Left hindlimb (tissue), 1 donor: ENCODE measurements around the gene CALD1.

ENCODE experiments used
- DNase-seq: peaks from one replicate; pipeline ENCODE4 v3.0.0-alpha.2; 2018

Gene CALD1, protein sequence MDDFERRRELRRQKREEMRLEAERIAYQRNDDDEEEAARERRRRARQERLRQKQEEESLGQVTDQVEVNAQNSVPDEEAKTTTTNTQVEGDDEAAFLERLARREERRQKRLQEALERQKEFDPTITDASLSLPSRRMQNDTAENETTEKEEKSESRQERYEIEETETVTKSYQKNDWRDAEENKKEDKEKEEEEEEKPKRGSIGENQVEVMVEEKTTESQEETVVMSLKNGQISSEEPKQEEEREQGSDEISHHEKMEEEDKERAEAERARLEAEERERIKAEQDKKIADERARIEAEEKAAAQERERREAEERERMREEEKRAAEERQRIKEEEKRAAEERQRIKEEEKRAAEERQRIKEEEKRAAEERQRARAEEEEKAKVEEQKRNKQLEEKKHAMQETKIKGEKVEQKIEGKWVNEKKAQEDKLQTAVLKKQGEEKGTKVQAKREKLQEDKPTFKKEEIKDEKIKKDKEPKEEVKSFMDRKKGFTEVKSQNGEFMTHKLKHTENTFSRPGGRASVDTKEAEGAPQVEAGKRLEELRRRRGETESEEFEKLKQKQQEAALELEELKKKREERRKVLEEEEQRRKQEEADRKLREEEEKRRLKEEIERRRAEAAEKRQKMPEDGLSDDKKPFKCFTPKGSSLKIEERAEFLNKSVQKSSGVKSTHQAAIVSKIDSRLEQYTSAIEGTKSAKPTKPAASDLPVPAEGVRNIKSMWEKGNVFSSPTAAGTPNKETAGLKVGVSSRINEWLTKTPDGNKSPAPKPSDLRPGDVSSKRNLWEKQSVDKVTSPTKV

DNA sequence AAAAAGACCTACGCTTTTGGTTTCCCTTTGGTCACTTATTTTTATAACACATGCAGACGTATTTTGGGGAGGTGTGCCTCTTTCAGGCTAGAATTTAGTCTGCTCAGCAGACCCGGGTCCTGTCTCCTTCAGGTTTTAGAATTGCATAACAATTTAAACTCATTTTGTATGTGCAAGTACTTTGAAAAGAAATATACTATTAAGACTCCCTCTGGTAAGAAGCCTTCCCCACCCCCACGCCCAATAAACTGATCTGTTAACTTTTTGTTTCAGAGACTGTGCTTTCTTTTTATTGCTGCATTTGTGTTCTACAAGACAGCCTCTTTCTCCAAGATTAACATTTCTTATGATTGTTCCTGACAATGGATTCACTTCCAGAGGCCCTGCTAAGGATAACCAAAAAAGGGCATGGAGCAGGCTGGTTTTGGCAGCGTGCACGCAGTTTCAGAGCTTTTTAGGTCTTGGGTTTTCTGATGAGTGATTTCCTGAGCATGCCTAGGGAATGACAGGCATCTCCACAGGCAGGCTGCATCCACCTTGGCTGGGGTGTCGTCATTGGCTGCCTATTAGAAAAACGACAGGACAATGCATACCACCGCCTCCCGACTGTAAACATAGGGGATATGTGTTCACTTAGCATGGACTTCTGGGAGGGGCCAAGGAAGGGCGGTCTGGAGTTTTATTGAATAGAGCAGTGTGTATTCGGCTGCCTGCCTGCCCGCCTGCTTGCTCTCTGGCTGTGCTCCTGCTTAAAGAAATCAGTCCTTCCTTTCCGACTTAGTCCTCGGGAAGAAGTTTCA, at the start of gene CALD1:
Gene CALD1 (plus strand): TSS at position 694 of the 800 bp plus-strand sequence. CDS start 88,100 bp downstream, outside the sequence.
- peak; percentile 89 for DNase-seq

DNA sequence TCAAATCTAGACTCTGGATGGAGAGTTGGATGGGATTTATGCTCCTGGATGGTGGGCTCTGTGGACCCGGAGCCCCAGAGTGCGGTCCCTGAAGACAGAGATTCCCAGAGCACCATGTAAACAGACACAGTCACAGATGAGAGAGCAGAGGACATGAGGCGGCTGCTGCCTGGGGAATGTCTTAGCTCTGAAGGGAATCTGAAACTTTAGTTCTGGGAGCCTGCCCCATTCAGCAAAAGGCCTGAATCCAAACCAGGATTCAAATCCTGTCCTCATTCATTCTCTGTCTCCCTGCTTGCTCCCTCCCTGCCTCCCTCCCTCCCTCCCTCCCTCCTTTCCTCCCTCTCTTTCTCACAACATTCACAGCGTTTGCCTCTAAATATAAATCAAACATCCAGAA, 49.5 kb upstream of the CALD1 start:
- no peak for DNase-seq

DNA sequence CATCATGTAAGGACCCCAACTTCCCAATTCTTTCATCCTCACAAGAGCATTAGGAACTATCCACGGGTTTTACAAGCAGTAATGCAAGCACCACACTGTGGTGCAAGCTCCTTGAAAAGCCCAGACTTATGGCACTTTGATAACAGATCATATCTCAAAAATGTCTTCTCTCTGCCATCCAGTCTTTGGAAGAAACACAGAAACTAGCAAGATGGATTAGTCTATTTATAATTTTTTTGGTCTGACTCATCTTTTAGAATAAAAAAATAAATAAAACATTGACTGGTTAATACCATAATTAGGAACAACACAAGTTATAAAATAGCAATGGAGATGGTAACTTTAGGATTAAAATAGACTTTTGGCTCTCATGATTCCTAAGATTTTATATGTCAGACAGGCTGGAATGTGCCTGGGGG, 49.0 kb upstream of the CALD1 start:
- no peak for DNase-seq

DNA sequence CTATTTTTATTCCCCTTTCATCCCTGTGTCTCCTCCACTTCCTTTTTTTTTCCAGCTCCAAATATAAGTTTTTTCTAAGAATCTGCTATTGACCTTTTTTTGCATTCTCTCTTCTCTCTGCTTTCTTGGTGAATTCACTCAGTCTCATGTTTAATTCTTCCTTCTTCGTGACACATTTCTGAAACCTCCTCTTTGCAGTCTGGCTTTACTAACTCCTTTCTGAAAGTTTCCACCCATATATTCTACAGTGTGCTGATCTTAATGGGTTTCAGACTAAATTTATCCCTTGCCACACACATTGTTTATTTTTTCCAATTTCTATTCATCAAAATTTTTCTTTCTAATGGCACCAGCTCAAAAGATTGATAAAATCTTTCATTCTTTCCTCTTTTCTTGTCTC, 47.8 kb upstream of the CALD1 start:
- no peak for DNase-seq

DNA sequence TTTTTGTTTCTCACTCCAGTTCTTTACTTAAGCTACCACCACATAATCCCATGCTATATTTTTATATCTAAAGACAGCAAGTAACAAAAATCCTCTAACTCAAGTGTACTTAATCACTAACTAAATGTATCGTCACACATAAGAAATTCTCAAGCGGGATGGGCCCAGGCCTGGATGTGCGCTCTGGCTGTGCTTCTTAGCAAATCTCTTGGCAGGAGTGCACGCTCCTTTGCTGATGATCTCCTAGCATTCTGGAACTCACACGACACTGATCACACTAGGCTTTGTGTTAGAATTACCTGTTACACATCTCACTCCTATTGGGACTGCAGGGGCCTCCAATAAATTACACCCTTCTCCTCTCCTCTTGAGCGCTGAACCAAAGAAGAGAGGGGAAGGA, 46.7 kb upstream of the CALD1 start:
- DNase-seq: no peak

DNA sequence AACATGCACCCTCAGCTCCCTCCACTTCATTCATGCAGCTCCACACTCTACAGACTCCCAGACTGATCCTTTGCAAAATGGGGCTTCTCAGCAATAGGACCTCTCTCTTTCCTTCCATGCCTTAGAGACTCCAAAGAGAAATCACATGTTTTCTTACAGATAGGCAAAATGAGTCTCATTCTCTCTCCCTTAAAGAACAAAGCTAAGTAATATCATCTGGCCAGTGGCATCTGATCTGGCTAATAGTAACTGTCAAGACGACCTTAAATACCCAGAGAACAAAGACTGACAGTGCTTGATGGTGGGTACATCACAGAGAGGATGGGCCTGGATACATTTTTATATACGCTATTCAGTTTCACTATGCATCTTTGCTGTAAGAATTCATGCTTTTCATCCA, 43.1 kb upstream of the CALD1 start:
- no peak for DNase-seq

DNA sequence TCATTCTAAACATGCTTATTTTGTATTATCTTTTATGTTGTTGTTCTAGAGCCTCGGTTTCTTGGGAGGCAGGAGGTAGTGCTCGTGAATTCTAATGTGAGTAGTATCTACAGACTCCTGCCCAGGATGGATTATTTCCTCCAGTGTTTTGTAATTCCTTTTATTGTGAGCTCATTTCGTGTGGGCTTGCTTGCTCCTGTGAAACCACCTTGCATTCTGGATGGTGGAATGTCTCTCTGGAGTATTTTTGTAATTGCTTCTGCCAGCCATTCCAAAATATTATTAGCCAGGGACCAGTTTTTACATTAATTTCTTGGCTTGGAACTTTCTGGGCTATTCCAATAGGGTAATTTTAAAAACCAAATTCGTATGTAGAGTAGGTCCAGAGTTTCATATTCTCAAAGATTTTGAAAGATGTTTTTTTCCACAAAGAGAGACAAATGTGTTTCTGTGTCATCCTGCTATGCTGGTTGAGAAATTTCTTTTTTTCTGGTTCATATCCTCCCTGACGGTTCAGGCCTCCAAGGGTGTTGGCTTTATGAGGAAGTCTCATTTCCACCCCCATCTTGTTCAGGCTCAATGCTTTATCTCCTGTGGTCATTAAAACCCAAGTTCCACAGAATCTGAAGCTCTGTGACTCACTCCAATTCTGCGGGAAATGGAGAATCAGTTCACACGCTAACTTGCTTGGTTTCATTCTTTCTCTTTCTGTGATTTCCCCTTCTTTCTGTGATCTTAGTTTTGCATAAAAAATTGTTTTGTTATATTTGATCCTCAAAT, 41.7 kb upstream of the CALD1 start:
- no peak for DNase-seq

DNA sequence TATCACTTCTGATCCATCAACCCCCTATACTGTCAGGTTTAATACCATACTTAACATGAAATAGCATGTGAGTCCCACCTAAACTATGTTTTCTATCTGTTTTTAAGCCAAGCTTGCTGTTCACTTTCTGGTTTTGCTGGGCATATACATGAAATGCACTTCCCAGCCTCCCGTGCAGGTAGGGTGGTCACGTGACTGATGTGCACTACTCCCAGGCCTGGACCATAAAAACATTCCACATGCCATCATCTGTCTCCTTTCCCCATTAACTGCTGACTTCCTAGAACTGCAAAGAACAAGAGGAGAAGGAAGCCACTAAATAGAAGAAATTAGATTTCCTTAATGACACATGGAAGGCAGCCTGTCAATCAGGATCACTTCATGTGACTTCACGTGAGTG, 40.1 kb upstream of the CALD1 start:
- DNase-seq: no peak

DNA sequence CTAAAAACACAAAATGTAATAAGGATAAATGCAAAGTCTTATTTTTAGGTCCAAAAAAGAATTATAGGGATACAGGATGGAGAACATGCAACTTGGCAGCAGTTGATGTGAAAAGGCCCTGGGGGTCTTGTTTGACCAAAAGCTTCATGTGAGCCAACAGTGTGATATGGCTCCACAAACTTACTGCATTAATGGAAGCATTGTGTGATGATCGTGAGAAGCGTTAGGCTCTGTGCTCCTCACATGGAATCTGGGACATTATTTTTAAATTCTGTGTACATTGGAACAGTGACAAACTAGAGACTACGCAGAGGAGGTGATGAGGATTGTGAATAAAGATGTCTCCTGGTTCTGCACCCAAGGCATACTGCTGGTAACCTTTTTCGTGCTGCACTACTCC, 39.1 kb upstream of the CALD1 start:
- DNase-seq: no peak

DNA sequence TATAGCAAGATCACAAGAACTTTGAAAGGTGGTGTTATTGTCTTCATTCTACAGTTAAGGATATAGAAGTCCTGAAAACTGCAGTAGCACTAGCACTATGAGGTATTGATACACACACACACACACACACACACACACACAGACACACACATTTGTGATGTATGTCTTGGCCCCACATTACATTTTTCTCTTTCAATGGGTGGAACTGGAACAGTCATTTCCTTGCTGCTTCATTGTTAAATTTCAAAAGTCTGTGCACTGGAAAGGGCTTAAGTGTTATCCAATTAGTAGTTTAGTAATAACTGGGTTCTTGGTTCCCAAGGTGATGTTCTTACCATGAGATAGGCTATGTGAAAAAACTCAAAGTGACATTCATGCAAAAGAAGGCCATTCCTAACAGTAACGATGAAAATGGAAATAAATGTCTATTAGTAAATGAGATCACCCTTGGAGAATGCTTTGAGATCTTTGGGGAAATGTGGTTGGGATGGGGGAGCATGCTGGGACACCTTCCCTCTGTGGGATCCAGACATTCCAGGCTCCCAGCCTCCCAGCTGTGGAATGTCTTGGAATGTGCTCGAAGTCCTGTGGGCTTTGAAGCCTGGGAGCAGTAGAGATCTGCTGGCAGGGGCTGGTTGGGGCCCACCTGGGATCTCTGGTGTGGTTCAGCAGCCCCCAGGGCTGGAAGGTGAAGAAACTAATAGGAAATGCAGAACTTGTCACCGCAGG, 37.4 kb upstream of the CALD1 start:
- DNase-seq: no peak

DNA sequence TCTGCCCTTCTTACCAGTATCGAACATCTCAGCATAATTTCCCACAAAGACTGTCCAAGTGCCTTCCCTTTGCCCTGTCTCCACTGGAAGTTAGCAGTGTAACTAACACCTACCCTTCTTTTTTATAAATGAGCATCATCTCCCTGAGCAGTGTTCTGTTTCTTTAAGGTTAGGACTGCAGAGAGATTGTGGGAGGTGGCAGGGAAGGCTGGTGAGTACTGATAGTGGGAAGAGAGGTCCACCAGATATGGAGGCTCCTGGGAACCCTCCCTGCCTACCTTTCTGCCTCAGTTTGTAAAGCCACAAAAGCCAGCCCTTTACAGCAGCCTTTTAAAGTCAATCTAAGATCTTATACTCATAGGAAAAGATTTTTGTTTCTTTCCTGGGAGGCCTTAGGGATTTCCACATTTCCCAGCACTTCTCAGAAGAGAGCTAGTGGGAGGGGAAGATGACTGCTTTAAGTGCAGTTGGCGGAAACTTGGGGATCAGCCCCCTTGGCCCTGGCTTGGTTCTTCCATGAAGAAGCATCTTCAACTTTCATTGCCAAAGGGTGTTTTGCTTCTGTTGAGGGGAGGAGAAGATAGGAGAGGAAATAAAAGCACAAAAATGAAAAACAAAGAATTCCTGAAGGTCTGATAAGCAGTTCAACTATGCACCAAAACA, 36.6 kb upstream of the CALD1 start:
- DNase-seq: no peak

DNA sequence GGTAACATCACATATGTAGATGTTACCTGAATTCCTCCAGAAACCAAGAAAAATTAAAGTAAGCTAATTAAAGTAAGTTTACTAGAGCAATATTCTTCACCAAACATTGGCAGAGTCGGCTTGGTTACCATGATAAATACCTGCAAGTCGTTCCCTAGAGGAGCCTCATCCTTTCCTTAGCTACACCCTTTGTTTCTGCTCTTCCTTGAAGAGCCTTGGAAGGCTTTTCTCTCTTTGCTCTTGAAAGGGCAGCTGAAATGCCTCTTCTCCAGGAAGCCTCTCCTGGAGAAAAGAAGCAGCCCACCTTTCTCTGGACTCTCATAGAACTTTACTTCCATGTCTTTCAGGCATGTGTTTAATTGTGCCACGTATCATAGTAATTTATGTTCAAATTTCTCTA, 34.9 kb upstream of the CALD1 start:
- no peak for DNase-seq

DNA sequence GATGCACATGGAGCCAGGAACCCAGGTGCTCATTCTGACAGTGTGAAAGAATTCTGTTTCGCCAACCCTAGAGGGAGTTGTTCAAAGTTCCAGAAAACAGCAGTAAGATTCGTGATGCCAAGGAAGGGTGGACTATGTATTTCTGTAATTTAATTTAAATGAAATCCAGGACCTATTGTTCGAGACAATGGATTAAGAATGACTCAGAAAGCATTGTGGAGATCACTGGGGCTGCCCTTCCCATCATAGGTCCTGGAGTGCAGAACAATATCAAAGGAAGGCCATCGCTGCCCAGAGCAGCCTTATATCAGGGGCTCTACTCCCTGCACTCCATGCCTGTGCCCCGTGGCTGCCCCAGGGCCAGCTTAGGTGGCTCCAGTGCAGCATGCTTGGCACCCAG, 32.1 kb upstream of the CALD1 start:
- DNase-seq: no peak

DNA sequence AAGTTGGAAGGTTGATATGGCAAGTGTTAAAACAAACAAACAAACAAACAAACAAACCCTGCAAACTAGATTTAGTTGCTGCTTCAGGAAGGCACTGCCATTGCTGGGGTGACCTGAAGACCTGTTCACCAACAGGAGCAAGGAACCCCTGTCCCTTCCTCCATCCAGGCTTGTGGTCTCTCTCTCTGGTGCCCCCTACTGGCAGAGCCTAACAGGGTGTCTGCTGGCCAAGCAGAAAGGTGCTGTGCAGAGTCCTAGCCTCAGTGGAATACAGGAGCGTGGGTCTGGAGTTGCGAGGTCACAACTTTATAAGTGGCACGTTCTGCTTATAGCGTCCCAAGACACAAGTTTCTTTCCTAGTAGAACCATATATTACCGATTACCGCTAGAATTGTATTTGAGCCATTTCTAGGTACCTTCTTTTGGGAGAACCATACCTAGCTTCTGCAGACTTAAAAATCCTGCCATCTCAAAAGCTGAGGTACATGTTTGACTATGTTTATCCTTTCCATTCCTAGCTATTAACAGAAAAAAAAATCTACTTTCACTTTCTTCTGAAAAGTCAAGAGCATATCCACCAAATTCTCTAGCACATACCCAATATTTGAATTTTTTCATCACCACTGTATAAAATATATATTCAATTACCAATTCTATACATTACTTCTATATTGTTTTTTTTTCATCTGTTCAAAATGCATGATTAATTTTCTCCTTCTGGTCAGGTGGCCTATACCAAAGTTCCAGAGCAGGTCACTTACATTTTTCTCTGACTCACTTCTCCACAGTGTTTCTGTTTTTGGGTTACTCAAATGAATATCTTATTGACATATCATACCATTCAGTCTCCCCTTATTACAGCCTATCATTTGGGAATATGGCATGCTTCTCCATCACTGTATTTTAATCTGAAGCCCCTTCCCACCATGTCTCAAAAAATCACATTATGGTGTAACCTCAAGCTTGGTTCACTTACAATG, 29.1 kb upstream of the CALD1 start:
- no peak for DNase-seq

DNA sequence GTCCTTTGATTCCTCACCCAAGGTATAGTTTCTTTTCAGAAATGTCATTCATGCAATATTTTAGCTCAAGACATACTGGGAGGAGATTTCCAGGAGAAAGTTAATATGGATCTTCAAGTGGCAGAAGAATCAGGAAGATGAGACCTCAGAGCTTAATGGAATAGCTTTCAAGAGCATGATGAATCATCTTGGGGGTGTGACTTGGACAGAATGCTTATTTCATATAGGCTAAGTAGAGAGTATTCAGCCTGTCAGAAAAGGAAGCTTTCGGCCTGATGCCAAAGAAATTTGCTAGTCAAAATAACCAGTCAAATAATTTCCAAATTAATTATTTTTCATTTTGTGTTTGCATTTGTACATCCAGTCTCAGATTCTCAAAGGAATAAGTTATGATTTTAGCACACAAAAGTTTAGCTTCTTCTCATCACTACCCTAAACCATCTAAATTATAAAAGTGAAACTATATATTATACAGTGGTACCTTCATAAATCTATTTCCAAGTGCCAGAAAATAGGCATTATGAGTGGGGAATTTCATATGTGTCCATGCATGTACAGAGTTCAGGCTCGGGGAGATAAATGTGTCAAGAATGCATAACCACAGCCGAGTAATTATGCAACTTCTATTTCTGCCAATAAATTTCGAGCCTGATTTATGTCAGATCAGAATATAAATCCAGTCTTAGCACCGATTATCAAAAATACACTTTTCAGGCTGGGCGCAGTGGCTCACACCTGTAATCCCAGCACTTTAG, 27.3 kb upstream of the CALD1 start:
- DNase-seq: no peak

DNA sequence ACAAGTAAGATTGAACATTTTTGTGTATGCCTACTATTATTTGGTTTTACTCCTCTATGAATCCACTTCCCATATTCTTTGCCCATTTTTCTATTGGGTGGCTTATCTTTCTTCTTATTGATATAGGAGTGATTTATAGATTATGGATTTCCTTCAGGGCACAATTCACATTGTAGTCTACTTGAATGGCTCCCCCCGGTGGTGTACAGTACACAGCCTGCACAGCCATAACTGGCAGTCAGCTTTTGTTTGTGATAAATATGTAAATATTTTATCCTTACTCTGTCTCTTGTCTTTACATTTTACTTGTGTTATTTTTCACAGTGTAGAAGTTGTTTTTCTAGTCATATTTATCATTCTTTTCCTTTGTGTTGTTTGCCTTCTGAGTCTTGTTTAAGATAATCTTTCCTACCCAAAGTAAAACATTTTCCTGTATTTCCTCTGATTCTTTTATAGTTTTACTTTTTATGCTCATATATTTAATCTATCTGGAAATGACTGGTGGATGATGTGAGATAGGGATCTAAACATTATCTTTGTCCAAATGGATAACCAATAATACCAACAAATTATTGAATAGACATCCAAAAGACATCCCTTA, 23.9 kb upstream of the CALD1 start:
- DNase-seq: no peak

DNA sequence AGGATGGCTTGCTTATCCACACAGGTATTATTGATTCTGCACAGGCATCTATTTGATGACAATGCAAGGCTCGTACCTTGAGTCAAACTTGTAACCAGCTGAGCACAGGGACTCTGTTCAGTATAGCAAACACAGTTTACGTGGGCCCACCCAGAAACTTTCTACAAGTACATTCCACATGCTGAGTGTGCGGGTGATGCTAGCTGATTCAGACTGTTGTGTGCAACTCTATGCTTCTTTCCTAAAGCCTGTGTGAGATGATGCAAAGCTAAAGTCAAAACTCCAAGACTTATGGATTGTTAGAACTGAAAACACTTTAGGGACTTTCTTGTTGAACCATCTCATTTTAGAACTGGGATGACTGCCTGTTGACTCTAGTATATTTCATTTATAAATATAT, 21.5 kb upstream of the CALD1 start:
- DNase-seq: no peak

DNA sequence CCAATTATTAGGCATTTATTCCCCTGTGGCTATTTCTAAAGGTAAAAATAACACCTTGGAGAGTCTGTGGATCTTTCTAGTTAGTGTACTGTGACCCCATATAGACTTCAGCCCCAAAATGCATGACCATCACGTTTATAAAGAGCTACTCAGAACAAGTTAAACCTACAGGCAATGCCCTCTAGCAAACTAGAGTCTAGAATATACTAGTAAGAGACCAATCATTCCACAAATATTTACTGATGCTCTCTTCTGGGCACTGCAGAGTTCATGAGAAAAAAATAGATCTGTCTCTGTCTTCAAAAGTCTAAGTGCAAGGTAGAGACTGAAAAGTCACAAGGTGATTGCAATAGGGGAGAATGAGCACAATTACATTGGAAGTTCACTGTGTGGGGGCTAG, 20.5 kb upstream of the CALD1 start:
- DNase-seq: no peak

DNA sequence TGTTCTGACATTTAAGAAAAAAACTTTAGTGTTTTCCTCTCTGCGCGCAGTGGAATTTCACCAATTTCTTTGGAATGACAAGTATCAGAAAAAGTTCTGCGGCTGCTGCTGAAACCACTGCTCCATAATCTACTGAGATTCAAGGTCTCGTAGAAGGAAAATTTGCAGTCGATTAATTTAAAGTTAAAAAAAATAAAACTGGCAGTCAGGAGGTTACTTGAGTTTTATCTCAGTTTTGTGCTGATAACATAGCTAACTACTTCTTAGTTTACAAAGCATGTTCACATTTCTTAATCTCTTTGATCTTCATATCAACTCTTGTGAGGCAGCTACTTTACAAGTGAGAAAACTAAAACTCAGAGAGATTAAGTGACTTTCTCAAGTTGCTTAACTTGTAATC, 18.2 kb upstream of the CALD1 start:
- DNase-seq: no peak
